Measurements from ENCODE around the gene PCDHB14.
"Not testable (repeated sequence)": the region's sequence is repeated elsewhere in the genome, so short reads cannot be mapped to it uniquely, and the experiment has no call there.

PCDHB14 gene

GRCh38 chr5:141223112-141223783 is at the start of gene PCDHB14:
Gene PCDHB14, plus strand, starts transcription at chr5:141223343. Its CDS starts 163 bp downstream, at chr5:141223506.
- DNase-seq, result peak; percentile 6

- not testable (repeated sequence) for DNase-seq
Observed at GRCh38 chr5:141174291-141175104, 48.6 kb upstream of the PCDHB14 start.

GRCh38 chr5:141175933-141176332 is 47.2 kb upstream of the PCDHB14 start:
- DNase-seq, result no peak

GRCh38 chr5:141177577-141178191 is 45.5 kb upstream of the PCDHB14 start, which contains the start of gene PCDHB8:
Gene PCDHB8, plus strand, starts transcription at chr5:141177790. Its CDS starts 245 bp downstream, at chr5:141178035.
- DNase-seq, result not testable (repeated sequence)

- not testable (repeated sequence) for DNase-seq
Observed at GRCh38 chr5:141179371-141179770, 43.8 kb upstream of the PCDHB14 start.

- DNase-seq, result not testable (repeated sequence)
Observed at GRCh38 chr5:141179876-141180275, 43.3 kb upstream of the PCDHB14 start.

DNA sequence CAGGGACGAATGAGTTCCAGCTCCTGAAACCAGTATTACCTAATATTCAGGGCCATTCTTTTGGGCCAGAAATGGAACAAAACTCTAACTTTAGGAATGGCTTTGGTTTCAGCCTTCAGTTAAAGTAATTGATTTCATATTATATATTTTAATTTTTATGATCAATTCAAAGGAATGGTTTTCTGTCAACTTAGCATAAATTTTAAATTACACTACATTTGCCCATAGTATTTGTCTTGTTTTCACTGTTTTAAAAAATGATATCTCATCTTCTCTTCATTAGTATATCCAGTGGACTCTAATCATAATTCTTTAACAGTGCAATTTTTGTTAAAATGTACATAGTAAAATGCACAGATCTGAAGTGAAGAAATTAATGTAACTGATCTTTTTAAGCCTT is 42.8 kb upstream of the PCDHB14 start:
- no peak for DNase-seq

DNA sequence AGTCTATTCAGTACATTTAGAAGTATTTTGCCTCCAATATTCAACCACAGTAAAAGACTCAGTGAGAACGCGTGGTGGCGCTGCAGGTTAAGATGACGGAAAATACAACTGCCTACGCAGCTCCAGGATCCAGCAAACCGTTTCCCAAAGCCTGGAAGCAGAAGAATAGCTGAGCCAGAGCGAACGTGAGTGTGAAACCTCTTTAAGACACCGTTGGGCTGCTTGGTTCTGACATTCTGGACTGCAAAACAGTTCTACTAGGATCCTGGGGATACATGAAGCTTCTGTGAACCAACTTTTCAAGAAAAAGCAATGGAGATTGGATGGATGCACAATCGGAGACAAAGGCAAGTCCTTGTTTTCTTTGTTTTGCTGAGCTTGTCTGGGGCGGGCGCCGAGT is 40.9 kb upstream of the PCDHB14 start, which contains the start of gene PCDHB16:
Gene PCDHB16 (plus strand): TSS at position 140 of the 400 bp plus-strand sequence. CDS start 173 bp downstream, at position 313.
- peak; percentile 59 for DNase-seq

GRCh38 chr5:141184117-141184855 is 38.9 kb upstream of the PCDHB14 start:
- not testable (repeated sequence) for DNase-seq

GRCh38 chr5:141186897-141187512 is 36.1 kb upstream of the PCDHB14 start, which contains the start of gene PCDHB9:
Gene PCDHB9, plus strand, starts transcription at chr5:141187161. Its CDS starts 158 bp downstream, at chr5:141187319.
- DNase-seq, result no peak

GRCh38 chr5:141188682-141189081 is 34.5 kb upstream of the PCDHB14 start:
- DNase-seq, result not testable (repeated sequence)

DNA sequence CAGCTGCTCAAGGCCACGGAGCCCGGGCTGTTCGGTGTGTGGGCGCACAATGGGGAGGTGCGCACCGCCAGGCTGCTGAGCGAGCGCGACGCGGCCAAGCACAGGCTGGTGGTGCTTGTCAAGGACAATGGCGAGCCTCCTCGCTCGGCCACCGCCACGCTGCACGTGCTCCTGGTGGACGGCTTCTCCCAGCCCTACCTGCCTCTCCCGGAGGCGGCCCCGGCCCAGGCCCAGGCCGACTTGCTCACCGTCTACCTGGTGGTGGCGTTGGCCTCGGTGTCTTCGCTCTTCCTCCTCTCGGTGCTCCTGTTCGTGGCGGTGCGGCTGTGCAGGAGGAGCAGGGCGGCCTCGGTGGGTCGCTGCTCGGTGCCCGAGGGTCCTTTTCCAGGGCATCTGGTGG is 34.0 kb upstream of the PCDHB14 start:
- not testable (repeated sequence) for DNase-seq

DNA sequence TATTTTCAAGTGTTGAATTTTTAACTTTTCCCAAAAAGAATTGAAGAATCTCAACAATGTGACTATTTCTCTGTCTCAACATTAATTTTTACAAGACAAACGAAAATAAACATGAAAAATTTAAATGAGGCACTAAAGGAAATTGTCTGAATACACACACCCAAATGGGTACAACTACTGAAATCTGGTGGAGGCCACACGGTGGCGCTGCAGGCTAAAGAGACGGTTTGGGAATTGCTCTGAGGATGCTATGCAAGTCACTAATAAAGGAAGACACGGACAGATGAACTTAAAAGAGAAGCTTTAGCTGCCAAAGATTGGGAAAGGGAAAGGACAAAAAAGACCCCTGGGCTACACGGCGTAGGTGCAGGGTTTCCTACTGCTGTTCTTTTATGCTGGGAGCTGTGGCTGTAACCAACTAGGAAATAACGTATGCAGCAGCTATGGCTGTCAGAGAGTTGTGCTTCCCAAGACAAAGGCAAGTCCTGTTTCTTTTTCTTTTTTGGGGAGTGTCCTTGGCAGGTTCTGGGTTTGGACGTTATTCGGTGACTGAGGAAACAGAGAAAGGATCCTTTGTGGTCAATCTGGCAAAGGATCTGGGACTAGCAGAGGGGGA is 30.9 kb upstream of the PCDHB14 start, which contains the start of gene PCDHB10:
Gene PCDHB10 (plus strand): TSS at position 244 of the 616 bp plus-strand sequence. CDS start 200 bp downstream, at position 444.
- no peak for DNase-seq

DNA sequence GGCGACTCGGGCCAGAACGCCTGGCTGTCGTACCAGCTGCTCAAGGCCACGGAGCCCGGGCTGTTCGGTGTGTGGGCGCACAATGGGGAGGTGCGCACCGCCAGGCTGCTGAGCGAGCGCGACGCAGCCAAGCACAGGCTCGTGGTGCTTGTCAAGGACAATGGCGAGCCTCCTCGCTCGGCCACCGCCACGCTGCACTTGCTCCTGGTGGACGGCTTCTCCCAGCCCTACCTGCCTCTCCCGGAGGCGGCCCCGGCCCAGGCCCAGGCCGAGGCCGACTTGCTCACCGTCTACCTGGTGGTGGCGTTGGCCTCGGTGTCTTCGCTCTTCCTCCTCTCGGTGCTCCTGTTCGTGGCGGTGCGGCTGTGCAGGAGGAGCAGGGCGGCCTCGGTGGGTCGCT is 28.8 kb upstream of the PCDHB14 start:
- DNase-seq, result not testable (repeated sequence)

DNA sequence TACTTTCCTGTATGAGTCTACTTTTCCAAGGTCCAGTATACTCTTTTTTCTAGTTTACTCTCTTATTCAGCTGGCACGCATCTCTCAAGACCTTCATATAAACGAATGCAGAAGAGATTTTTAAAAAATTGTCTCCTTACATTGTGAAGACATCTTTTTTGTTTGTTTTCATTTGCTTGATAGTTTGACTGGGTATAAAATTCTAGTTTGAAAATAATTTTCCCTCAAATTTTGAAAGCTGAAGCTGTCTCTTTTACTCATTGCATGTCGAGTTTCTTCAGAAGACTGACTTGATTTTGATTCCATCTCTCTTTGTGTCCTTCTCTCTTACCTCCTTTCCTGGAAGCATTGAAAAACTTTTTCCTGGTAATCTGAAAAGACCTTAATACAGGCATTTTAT is 26.8 kb upstream of the PCDHB14 start:
- DNase-seq, result no peak

- no peak for DNase-seq
Observed at GRCh38 chr5:141199359-141200235, 23.5 kb upstream of the PCDHB14 start, which contains the start of gene PCDHB11. Gene PCDHB11, plus strand, starts transcription at chr5:141199627. Its CDS starts 148 bp downstream, at chr5:141199775.

DNA sequence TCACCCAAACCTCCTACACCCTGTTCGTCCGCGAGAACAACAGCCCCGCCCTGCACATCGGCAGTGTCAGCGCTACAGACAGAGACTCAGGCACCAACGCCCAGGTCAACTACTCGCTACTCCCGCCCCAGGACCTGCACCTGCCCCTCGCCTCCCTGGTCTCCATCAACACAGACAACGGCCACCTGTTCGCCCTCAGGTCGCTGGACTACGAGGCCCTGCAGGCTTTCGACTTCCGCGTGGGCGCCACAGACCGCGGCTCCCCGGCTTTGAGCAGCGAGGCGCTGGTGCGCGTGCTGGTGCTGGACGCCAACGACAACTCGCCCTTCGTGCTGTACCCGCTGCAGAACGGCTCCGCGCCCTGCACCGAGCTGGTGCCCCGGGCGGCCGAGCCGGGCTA is 22.0 kb upstream of the PCDHB14 start:
- not testable (repeated sequence) for DNase-seq

GRCh38 chr5:141201646-141202045 is 21.5 kb upstream of the PCDHB14 start:
- DNase-seq, result not testable (repeated sequence)

DNA sequence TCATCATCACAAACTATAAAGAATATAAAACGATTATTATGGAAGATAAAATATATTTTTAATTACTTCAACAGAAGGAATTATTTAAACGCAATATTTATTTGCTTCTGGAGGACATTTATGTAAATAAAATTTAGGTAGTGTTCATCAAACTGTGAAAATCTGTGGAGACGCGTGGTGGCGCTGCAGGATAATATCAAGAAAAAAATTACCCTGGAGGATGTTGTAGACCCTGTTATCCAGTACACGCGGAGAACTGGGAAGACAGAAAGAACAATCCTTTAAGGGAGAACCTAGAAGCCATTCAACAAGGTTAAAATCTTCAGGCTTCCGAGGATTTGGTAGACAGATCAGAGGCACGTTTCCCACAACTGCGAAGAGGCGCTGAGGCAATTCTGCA is 14.7 kb upstream of the PCDHB14 start, which contains the start of gene PCDHB12:
Gene PCDHB12 (plus strand): TSS at position 242 of the 400 bp plus-strand sequence. CDS start 189 bp downstream, outside the sequence.
- no peak for DNase-seq

DNA sequence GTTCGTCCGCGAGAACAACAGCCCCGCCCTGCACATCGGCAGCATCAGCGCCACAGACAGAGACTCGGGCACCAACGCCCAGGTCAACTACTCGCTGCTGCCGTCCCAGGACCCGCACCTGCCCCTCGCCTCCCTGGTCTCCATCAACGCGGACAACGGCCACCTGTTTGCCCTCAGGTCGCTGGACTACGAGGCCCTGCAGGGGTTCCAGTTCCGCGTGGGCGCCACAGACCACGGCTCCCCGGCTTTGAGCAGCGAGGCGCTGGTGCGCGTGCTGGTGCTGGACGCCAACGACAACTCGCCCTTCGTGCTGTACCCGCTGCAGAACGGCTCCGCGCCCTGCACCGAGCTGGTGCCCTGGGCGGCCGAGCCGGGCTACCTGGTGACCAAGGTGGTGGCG is 12.9 kb upstream of the PCDHB14 start:
- DNase-seq, result not testable (repeated sequence)

Measured in NCI-H1694 treated with DMSO at 0.1 percent for 48 hours (cell line).